ENCODE data around the gene RBPJL. TPM values are rescaled to one million over a fixed set of nuclear protein-coding genes. Genes with fewer than 3 reads are reported as not detected.

The RBPJL gene
- total RNA-seq, 4 donors from 2014 or later: not detected

- Histone ChIP-seq H3K4me3 (no peak overlapping the region), H3K4me1 (peaks cover 0 to 30% (median 12%) of the 10 kb centered on the region in 3 donors), H3K27ac (no peak overlapping the region), H3K36me3 (no peaks in the 10 kb centered on the region), H3K27me3 (peaks cover 51% of the 10 kb centered on the region), H3K9me3 (no peaks in the 10 kb centered on the region)
- TF ChIP-seq EP300 (IDR thresholded peaks at IDR 0.05) (no peak), CTCF (IDR thresholded peaks at IDR 0.05) (no peak), POLR2AphosphoS5 (IDR thresholded peaks at IDR 0.05) (no peak), POLR2A (IDR thresholded peaks at IDR 0.05) (no peak)
- WGBS, 2 donors (ENCODE audit: low coverage in 1 of 2): 77 to 94% methylated on average over 2 of the region's 2 CpGs
- ATAC-seq: no peak
These were observed 14.3 kb upstream of the RBPJL start for GRCh38 chr20:45292343-45292742.

GRCh38 chr20:45293041-45294002 is 13.3 kb upstream of the RBPJL start:
- WGBS, 2 donors (ENCODE audit: low coverage in 1 of 2): 1 to 9% methylated on average over 8 to 13 of the region's 79 CpGs
- H3K27me3 ChIP-seq: peaks cover 61% of the 10 kb centered on the region
- TF ChIP-seq CTCF (IDR thresholded peaks at IDR 0.05) (peak; percentile 74 to 94 (median 90)), POLR2AphosphoS5 (IDR thresholded peaks at IDR 0.05) (no peak)
- peak; percentile 89 for ATAC-seq
- peak overlapping the region in 3 of 4 donors; percentile 52 to 65 (median 64) for H3K27ac ChIP-seq
- peak overlapping the region; percentile 15 to 57 for H3K4me3 ChIP-seq
- peaks cover 0 to 30% (median 12%) of the 10 kb centered on the region in 3 donors for H3K4me1 ChIP-seq
- H3K36me3 ChIP-seq: no peaks in the 10 kb centered on the region
- H3K9me3 ChIP-seq: no peaks in the 10 kb centered on the region

- TF ChIP-seq CTCF (IDR thresholded peaks at IDR 0.05) (no peak), POLR2A (IDR thresholded peaks at IDR 0.05) (no peak), EP300 (IDR thresholded peaks at IDR 0.05) (no peak), POLR2AphosphoS5 (IDR thresholded peaks at IDR 0.05) (no peak)
- WGBS, 2 donors (ENCODE audit: low coverage in 1 of 2): 57 to 61% methylated on average over 3 to 4 of the region's 5 CpGs
- H3K9me3 ChIP-seq: no peaks in the 10 kb centered on the region
- peak overlapping the region in 1 of 2 donors; percentile 57 for H3K4me3 ChIP-seq
- peaks cover 61% of the 10 kb centered on the region for H3K27me3 ChIP-seq
- no peaks in the 10 kb centered on the region for H3K36me3 ChIP-seq
- no peak for ATAC-seq
- peak overlapping the region in 1 of 4 donors; percentile 64 for H3K27ac ChIP-seq
- H3K4me1 ChIP-seq: peaks cover 0 to 30% (median 12%) of the 10 kb centered on the region in 3 donors
These were observed 12.7 kb upstream of the RBPJL start for GRCh38 chr20:45294003-45294368.

- Histone ChIP-seq H3K27me3 (peaks cover 67% of the 10 kb centered on the region), H3K4me1 (peaks cover 0 to 30% (median 12%) of the 10 kb centered on the region in 3 donors), H3K4me3 (no peak overlapping the region), H3K27ac (no peak overlapping the region), H3K36me3 (no peaks in the 10 kb centered on the region), H3K9me3 (no peaks in the 10 kb centered on the region)
- no peak for ATAC-seq
- TF ChIP-seq POLR2AphosphoS5 (IDR thresholded peaks at IDR 0.05): no peak
- WGBS, 2 donors (ENCODE audit: low coverage in 1 of 2): 73% methylated on average over 1 of the region's 1 CpG; no CpG with 5 or more reads in 1 of the 2 donors
These were observed 12.0 kb upstream of the RBPJL start for GRCh38 chr20:45294659-45295058.

GRCh38 chr20:45297786-45298497 is 8.7 kb upstream of the RBPJL start:
- Histone ChIP-seq H3K27ac (no peak overlapping the region), H3K4me1 (peaks cover 0 to 15% (median 12%) of the 10 kb centered on the region in 3 donors), H3K36me3 (no peaks in the 10 kb centered on the region), H3K4me3 (no peak overlapping the region), H3K9me3 (no peaks in the 10 kb centered on the region), H3K27me3 (peaks cover 88% of the 10 kb centered on the region)
- TF ChIP-seq POLR2A (IDR thresholded peaks at IDR 0.05) (no peak), CTCF (IDR thresholded peaks at IDR 0.05) (no peak), EP300 (IDR thresholded peaks at IDR 0.05) (no peak), POLR2AphosphoS5 (IDR thresholded peaks at IDR 0.05) (no peak)
- ATAC-seq: no peak
- WGBS, 2 donors (ENCODE audit: low coverage in 1 of 2): 86 to 87% methylated on average over 6 of the region's 52 CpGs

Data from gastroesophageal sphincter (tissue), 4 donors.